Heart left ventricle (tissue), 13 donors: Measurements from ENCODE around the gene ZNF148.

Experiments used
- CTCF ChIP-seq, 12 donors: fragments of 200-600 bp; sonication (generic) in 4 of 12; IDR thresholded peaks; one replicate each; pipeline versions ENCODE4 v1.5.0 to v1.8.0; 2018 to 2022; ENCODE audit warnings: antibody characterized with exemption in 12 of 12, mild to moderate bottlenecking in 5 of 12
- POLR2A ChIP-seq, 2 donors: fragments of 450-650 bp; IDR thresholded peaks; one replicate each; pipeline ENCODE4 v1.6.1; 2017; ENCODE audit warnings: antibody characterized with exemption in 2 of 2, mild to moderate bottlenecking in 2 of 2, moderate library complexity in 2 of 2
- donor health status: ischemic (EF 13 %, LVEDD 7.1; RV severe dilation, severe dysfunction).
- donor health status: DM: no; HTN: yes; CAD: no.
- donor health status: DM: no; HTN: no; CAD: no.
- donor health status: ischemic (EF 25% LVEDD 6.9; RV normal size, moderate dysfunction).
- donor health status: ischemic (EF 25% LVEDD 5.7; RV mildly dilated, moderate dysfunction).
- donor health status: ischemic (EF 35%, LVEDD 5.7; RV mildly dilated, moderate dysfunction).
- donor health status: nonischemic (EF 11% LVEDD 7.7; RV severe dilation, severe dysfunction).
- donor health status: DM: yes; HTN: yes; CAD: no.
- donor health status: PGD.
- donor health status: ischemic (EF 29% LVEDD 5.4; RV normal size, mild dysfunction).
- donor health status: nonischemic (EF 23%, LVEDD 6.1; RV moderate dilation, normal function).

GRCh38 chr3:125398952-125399351, 23.8 kb upstream of the ZNF148 start:
- TF ChIP-seq CTCF (IDR thresholded peaks at IDR 0.05) (no peak), POLR2A (IDR thresholded peaks at IDR 0.05) (no peak)
